ACC112 (cell line): Measurements from ENCODE around the gene CD69.
"Not testable (repeated sequence)": the region's sequence is repeated elsewhere in the genome, so short reads cannot be mapped to it uniquely, and the experiment has no call there.

ENCODE experiments used
- H2AFZ ChIP-seq: fragments of 200-600 bp; sonication (generic); one replicate; pipeline ENCODE4 v1.6.0; 2017; ENCODE audit warnings: antibody characterized with exemption, low read length; ENCODE audit not compliant: unreplicated experiment
- H3K27ac ChIP-seq: fragments of 200-600 bp; sonication (generic); 2 replicates; pipeline ENCODE4 v1.5.1; 2014; ENCODE audit warnings: low read depth, mild to moderate bottlenecking, antibody characterized with exemption, low read length, moderate library complexity
- H3K27me3 ChIP-seq: fragments of 200-600 bp; sonication (generic); 2 replicates; pipeline ENCODE4 v1.6.1; 2014; ENCODE audit warnings: mild to moderate bottlenecking, antibody characterized with exemption, low read length, moderate library complexity, mixed read lengths; ENCODE audit not compliant: insufficient read depth
- H3K36me3 ChIP-seq: fragments of 200-600 bp; sonication (generic); 2 replicates; pipeline ENCODE4 v1.6.1; 2016; ENCODE audit warnings: mild to moderate bottlenecking, antibody characterized with exemption, low read length, moderate library complexity, mixed read lengths; ENCODE audit not compliant: insufficient read depth
- H3K4me1 ChIP-seq: fragments of 200-600 bp; sonication (generic); one replicate; pipeline ENCODE4 v1.6.1; 2016; ENCODE audit warnings: low read length, mixed read lengths; ENCODE audit not compliant: insufficient read depth, unreplicated experiment, control insufficient read depth
- H3K4me3 ChIP-seq: fragments of 200-600 bp; sonication (generic); 2 replicates; pipeline ENCODE4 v1.5.1; 2014; ENCODE audit warnings: mild to moderate bottlenecking, low read depth, low read length
- H3K79me2 ChIP-seq: fragments of 200-600 bp; sonication (generic); one replicate; pipeline ENCODE4 v1.6.0; 2016; ENCODE audit warnings: low read length; ENCODE audit not compliant: control insufficient read depth, unreplicated experiment, insufficient read depth

CD69 gene

GRCh38 chr12:9718968-9719367 is 41.7 kb downstream of the CD69 start:
- Histone ChIP-seq H3K79me2 (no peaks in the 10 kb centered on the region), H3K4me1 (no peaks in the 10 kb centered on the region), H3K36me3 (no peaks in the 10 kb centered on the region), H3K27ac (no peak overlapping the region), H3K27me3 (no peaks in the 10 kb centered on the region), H2AFZ (no peak overlapping the region), H3K4me3 (no peak overlapping the region)

GRCh38 chr12:9717070-9717925 is 43.4 kb downstream of the CD69 start:
- Histone ChIP-seq H3K27ac (no peak overlapping the region), H3K27me3 (no peaks in the 10 kb centered on the region), H3K36me3 (no peaks in the 10 kb centered on the region), H2AFZ (no peak overlapping the region), H3K79me2 (no peaks in the 10 kb centered on the region), H3K4me3 (no peak overlapping the region), H3K4me1 (no peaks in the 10 kb centered on the region)

GRCh38 chr12:9713032-9713558 is 47.6 kb downstream of the CD69 start:
- H3K27me3 ChIP-seq, H2AFZ ChIP-seq, H3K36me3 ChIP-seq, H3K79me2 ChIP-seq, H3K4me1 ChIP-seq, H3K4me3 ChIP-seq, H3K27ac ChIP-seq: not testable (repeated sequence)

GRCh38 chr12:9711664-9712063 is 49.0 kb downstream of the CD69 start:
- H3K27me3 ChIP-seq = no peaks in the 10 kb centered on the region
- no peaks in the 10 kb centered on the region for H3K79me2 ChIP-seq
- H3K36me3 ChIP-seq = no peaks in the 10 kb centered on the region
- no peak overlapping the region for H3K4me3 ChIP-seq
- H2AFZ ChIP-seq = no peak overlapping the region
- H3K4me1 ChIP-seq = no peaks in the 10 kb centered on the region
- no peak overlapping the region for H3K27ac ChIP-seq

GRCh38 chr12:9710584-9711375 is 49.9 kb downstream of the CD69 start:
- Histone ChIP-seq H3K27me3 (no peaks in the 10 kb centered on the region), H3K4me1 (no peaks in the 10 kb centered on the region), H3K79me2 (no peaks in the 10 kb centered on the region), H3K36me3 (no peaks in the 10 kb centered on the region), H3K27ac (no peak overlapping the region), H2AFZ (no peak overlapping the region), H3K4me3 (no peak overlapping the region)

GRCh38 chr12:9708853-9709252 is 51.8 kb downstream of the CD69 start:
- H3K79me2 ChIP-seq = no peaks in the 10 kb centered on the region
- no peak overlapping the region for H2AFZ ChIP-seq

GRCh38 chr12:9707864-9708808 is 52.6 kb downstream of the CD69 start:
- no peaks in the 10 kb centered on the region for H3K27me3 ChIP-seq
- H3K4me3 ChIP-seq = no peak overlapping the region
- no peak overlapping the region for H3K27ac ChIP-seq
- no peaks in the 10 kb centered on the region for H3K36me3 ChIP-seq
- no peaks in the 10 kb centered on the region for H3K4me1 ChIP-seq
- no peaks in the 10 kb centered on the region for H3K79me2 ChIP-seq
- no peak overlapping the region for H2AFZ ChIP-seq

More at GRCh38 chr12:9708853-9709252, 51.8 kb downstream of the CD69 start:
- Histone ChIP-seq H3K36me3 (no peaks in the 10 kb centered on the region), H3K4me3 (no peak overlapping the region), H3K27me3 (no peaks in the 10 kb centered on the region), H3K4me1 (no peaks in the 10 kb centered on the region), H3K27ac (no peak overlapping the region)

- no peak overlapping the region for H2AFZ ChIP-seq
- H3K4me1 ChIP-seq = no peaks in the 10 kb centered on the region
These were observed 53.3 kb downstream of the CD69 start for GRCh38 chr12:9707356-9707755.

GRCh38 chr12:9706086-9706685 is 54.5 kb downstream of the CD69 start:
- H3K4me1 ChIP-seq = no peaks in the 10 kb centered on the region
- no peaks in the 10 kb centered on the region for H3K36me3 ChIP-seq
- H3K79me2 ChIP-seq = no peaks in the 10 kb centered on the region
- H3K4me3 ChIP-seq = no peak overlapping the region
- H3K27ac ChIP-seq = no peak overlapping the region
- H2AFZ ChIP-seq = no peak overlapping the region
- H3K27me3 ChIP-seq = no peaks in the 10 kb centered on the region

More at GRCh38 chr12:9707356-9707755, 53.3 kb downstream of the CD69 start:
- H3K4me3 ChIP-seq = no peak overlapping the region
- H3K36me3 ChIP-seq = no peaks in the 10 kb centered on the region
- no peak overlapping the region for H3K27ac ChIP-seq
- H3K27me3 ChIP-seq = no peaks in the 10 kb centered on the region
- H3K79me2 ChIP-seq = no peaks in the 10 kb centered on the region

GRCh38 chr12:9704561-9704960 is 56.1 kb downstream of the CD69 start:
- H3K79me2 ChIP-seq, H3K27ac ChIP-seq, H2AFZ ChIP-seq, H3K4me3 ChIP-seq, H3K4me1 ChIP-seq, H3K36me3 ChIP-seq, H3K27me3 ChIP-seq: not testable (repeated sequence)
